Endothelial cell of umbilical vein (primary cell): Measurements from ENCODE around the gene TSPAN15. TPM values are rescaled to one million over a fixed set of nuclear protein-coding genes. Genes with fewer than 3 reads are reported as not detected.

Experiments used
- BruUV-seq: library from RNA; stranded (reverse); fragments of 400-500 nt; replicated peaks from 2 replicates; lab custom pipeline; 2021; lab: Mats Ljungman, UMichigan
- CTCF ChIA-PET: fragments of 300-600, 350-600 bp; sonication (Branson Sonifier 250); formaldehyde crosslinking; loops from one replicate; lab custom pipeline; 2021; ENCODE audit warnings: antibody characterized with exemption, inconsistent platforms; lab: Charles Lee
- POLR2A ChIA-PET: fragments of 300-600, 350-600 bp; sonication (Branson Sonifier 250); formaldehyde crosslinking; loops from one replicate; lab custom pipeline; 2021; ENCODE audit warnings: antibody characterized with exemption, inconsistent platforms; lab: Charles Lee
- DNase-seq: peaks from one replicate; pipeline ENCODE4 v3.0.0-alpha.2; 2011; ENCODE audit warnings: low read depth, low spot score
- FAIRE-seq: peaks from 2 replicates; lab custom pipeline; 2011; peaks lifted over from hg19 to GRCh38; lab: Jason Lieb, UNC
- H2AFZ ChIP-seq: 2 replicates; pipeline ENCODE4 v1.6.0; 2012; ENCODE audit warnings: low read depth, low read length, control low read depth, inconsistent platforms
- H3K27ac ChIP-seq: 2 replicates; pipeline ENCODE4 v1.5.1; 2011; ENCODE audit warnings: low read depth, mild to moderate bottlenecking, control low read depth, low read length, moderate library complexity; ENCODE audit not compliant: insufficient read depth
- H3K27me3 ChIP-seq, 2 experiments: 2 replicates each; pipeline versions ENCODE4 v1.6.0 to v1.6.1; 2011; ENCODE audit warnings: low read length in 2 of 2, mixed read lengths in 1 of 2; ENCODE audit not compliant: control insufficient read depth in 2 of 2, insufficient read depth in 2 of 2
- H3K36me3 ChIP-seq, 2 experiments: 2 replicates in 1 of 2; 3 replicates in 1 of 2; pipeline ENCODE4 v1.5.1; 2011; ENCODE audit warnings: low read length in 2 of 2, mild to moderate bottlenecking in 1 of 2, moderate library complexity in 1 of 2; ENCODE audit not compliant: control insufficient read depth in 2 of 2, insufficient read depth in 2 of 2; ENCODE audit errors: extremely low read depth in 1 of 2
- H3K4me1 ChIP-seq: 3 replicates; pipeline ENCODE4 v1.5.1; 2011; ENCODE audit warnings: mild to moderate bottlenecking, low read length; ENCODE audit not compliant: control insufficient read depth, insufficient read depth; ENCODE audit errors: extremely low read depth
- H3K4me2 ChIP-seq: 2 replicates; pipeline ENCODE4 v1.6.1; 2011; ENCODE audit warnings: low read length, control low read depth, mixed read lengths; ENCODE audit not compliant: insufficient read depth
- H3K4me3 ChIP-seq, 3 experiments: fragments of 200-600 bp in 1 of 3; sonication (generic), shearing (Covaris generic) in 1 of 3; replicated peaks in 1 of 3; 2 replicates each; pipeline ENCODE4 v1.5.1; 2011 to 2016; ENCODE audit warnings: control low read depth in 3 of 3, low read length in 3 of 3, mild to moderate bottlenecking in 2 of 3, inconsistent platforms in 1 of 3, low read depth in 1 of 3, moderate library complexity in 1 of 3; ENCODE audit not compliant: insufficient read depth in 1 of 3
- H3K79me2 ChIP-seq: 2 replicates; pipeline ENCODE4 v1.6.0; 2012; ENCODE audit warnings: low read length, inconsistent platforms; ENCODE audit not compliant: control insufficient read depth, insufficient read depth
- H3K9ac ChIP-seq: replicated peaks from 2 replicates; pipeline ENCODE3; 2011; ENCODE audit warnings: low read length, control low read depth; ENCODE audit not compliant: insufficient read depth; ENCODE audit errors: extremely low read depth
- H3K9me1 ChIP-seq: replicated peaks from 3 replicates; pipeline ENCODE4 v1.6.0; 2011; ENCODE audit warnings: mild to moderate bottlenecking, low read length; ENCODE audit not compliant: control insufficient read depth, insufficient read depth; ENCODE audit errors: extremely low read depth
- H3K9me3 ChIP-seq: replicated peaks from 2 replicates; pipeline ENCODE4 v1.5.1; 2012; ENCODE audit warnings: low read length, inconsistent platforms; ENCODE audit not compliant: control insufficient read depth, insufficient read depth
- H4K20me1 ChIP-seq: replicated peaks from 2 replicates; pipeline ENCODE3; 2011; ENCODE audit warnings: mild to moderate bottlenecking, low read length; ENCODE audit not compliant: control insufficient read depth, insufficient read depth; ENCODE audit errors: extremely low read depth
- CTCF ChIP-seq, 2 donors: IDR thresholded peaks; 1 replicate in 1 of 2; 2 replicates in 1 of 2; pipeline ENCODE4 v1.5.1; 2011; ENCODE audit warnings: low read length in 2 of 2, mild to moderate bottlenecking in 2 of 2, moderate library complexity in 2 of 2, control low read depth in 1 of 2, inconsistent platforms in 1 of 2, low read depth in 1 of 2; ENCODE audit not compliant: insufficient read depth in 1 of 2; ENCODE audit errors: extremely low read depth in 1 of 2
- EZH2 ChIP-seq: IDR thresholded peaks from 2 replicates; pipeline ENCODE4 v1.6.1; 2012; ENCODE audit warnings: borderline replicate concordance, low read depth, mild to moderate bottlenecking, moderate library complexity, low read length, inconsistent platforms; ENCODE audit not compliant: severe bottlenecking
- FOS ChIP-seq: IDR thresholded peaks from 2 replicates; pipeline ENCODE4 v1.6.1; 2011; ENCODE audit warnings: mild to moderate bottlenecking, low read length, moderate library complexity, borderline replicate concordance; ENCODE audit not compliant: insufficient read depth
- GATA2 ChIP-seq: IDR thresholded peaks from 2 replicates; pipeline ENCODE4 v1.7.0; 2011; ENCODE audit warnings: low read depth, mild to moderate bottlenecking, moderate library complexity, mixed read lengths, low read length; ENCODE audit not compliant: insufficient read length, insufficient read depth
- JUN ChIP-seq: IDR thresholded peaks from 2 replicates; pipeline ENCODE4 v1.6.1; 2011; ENCODE audit warnings: borderline replicate concordance, low read depth; ENCODE audit not compliant: insufficient read length, insufficient read depth
- MAX ChIP-seq: IDR thresholded peaks from 2 replicates; pipeline ENCODE4 v1.6.1; 2011; ENCODE audit not compliant: insufficient read depth, insufficient read length
- MYC ChIP-seq: IDR thresholded peaks from one replicate; pipeline ENCODE4 v1.6.1; 2011; ENCODE audit warnings: mild to moderate bottlenecking, low read depth, low read length
- POLR2A ChIP-seq: IDR thresholded peaks from 2 replicates; pipeline ENCODE4 v1.6.1; 2012; ENCODE audit warnings: low read depth, mild to moderate bottlenecking, control low read depth, low read length
- POLR2AphosphoS5 ChIP-seq: IDR thresholded peaks from 2 replicates; pipeline ENCODE4 v1.6.1; 2012; ENCODE audit warnings: low read depth, mild to moderate bottlenecking, control low read depth, low read length, moderate library complexity; ENCODE audit not compliant: insufficient read depth
- dilution Hi-C: fragments of 300-500 bp; cut with MboI; formaldehyde crosslinking; loops from one replicate; pipeline ENCODE4 v1.15.0; 2019; ENCODE audit warnings: low sequenced_read_pairs; ENCODE audit not compliant: extremely low pct_ligation_motif_present
- intact Hi-C: fragments of 100-400 bp; cut with micrococcal nuclease; formaldehyde crosslinking; loops from one replicate; pipeline ENCODE4 v1.10.0; 2022
- polyA plus RNA-seq, 4 experiments: library from polyadenylated mRNA; depleted of rRNA in 3 of 4; stranded (reverse) in 3 of 4; unstranded in 1 of 4; fragments of >200 nt; gene quantifications; 2 replicates each; pipeline versions ENCODE4 v1.2.1 to v1.2.3, GENCODE V29; 2011 to 2012; ENCODE audit warnings: missing spikeins in 1 of 4
- total RNA-seq: library from RNA; stranded (reverse); gene quantifications from 2 replicates; pipeline ENCODE4 v1.2.3, GENCODE V29; 2021

Gene TSPAN15
- total and polyA plus RNA-seq, 2 donors (not counting 3 experiments of a cell fraction or from before 2014, with no cell fraction given), result 78.4 to 189 TPM

DNA sequence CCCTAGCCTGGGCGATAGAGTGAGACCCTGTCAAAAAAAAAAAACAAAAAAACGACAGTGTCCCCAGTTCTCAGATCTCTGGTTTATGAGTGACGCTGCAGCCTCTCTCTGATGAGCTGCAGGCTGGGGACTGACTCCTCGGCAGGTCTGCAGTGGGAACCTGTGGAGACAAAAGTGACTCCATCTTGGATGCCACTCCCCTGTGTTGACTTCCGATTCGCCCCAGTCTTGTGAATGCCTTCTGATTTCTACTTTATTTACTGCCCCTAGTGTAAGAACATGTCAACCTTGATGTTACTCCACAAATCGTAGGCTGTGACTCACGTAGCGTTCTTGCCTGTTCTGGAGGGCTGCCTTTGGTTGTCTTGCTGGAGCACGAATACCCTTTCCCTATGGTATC is 40.8 kb upstream of the TSPAN15 start:
- dilution Hi-C loops, result no loop called here
- Histone ChIP-seq H3K9ac (no peak overlapping the region), H3K9me3 (no peaks in the 10 kb centered on the region), H4K20me1 (no peaks in the 10 kb centered on the region), H3K4me2 (no peak overlapping the region), H3K4me1 (peaks cover 17% of the 10 kb centered on the region), H3K36me3 (no peaks in the 10 kb centered on the region), H3K27me3 (no peaks in the 10 kb centered on the region), H3K27ac (no peak overlapping the region), H3K4me3 (no peak overlapping the region), H3K9me1 (no peaks in the 10 kb centered on the region), H2AFZ (no peak overlapping the region), H3K79me2 (no peaks in the 10 kb centered on the region)
- CTCF ChIA-PET, result interaction anchor here (1.5 kb wide), 1 partner anchor 227 kb away, joined by 5 read pairs; no protein-coding TSS in a partner anchor
- POLR2A ChIA-PET, result no interaction called here
- intact Hi-C loops, result loop anchor here (5.0 kb wide), 2 partner anchors 288 to 403 kb away; partner anchors contain the start of gene VPS26A
- FAIRE-seq (no peak), DNase-seq (no peak)
- BruUV-seq, result no TSS peak
- no peak for TF ChIP-seq MYC
- TF ChIP-seq POLR2A, result no peak
- no peak for TF ChIP-seq CTCF (IDR thresholded peaks at IDR 0.05; ENCODE audit: extremely low read depth in 1 of 2, insufficient read depth in 1 of 2, low read depth in 1 of 2, low read length in 2 of 2)
- TF ChIP-seq POLR2AphosphoS5, result no peak
- no peak for TF ChIP-seq FOS
- TF ChIP-seq GATA2, result no peak
- no peak for TF ChIP-seq MAX
- TF ChIP-seq JUN, result no peak
- TF ChIP-seq EZH2, result no peak
